ENCODE results near the gene MYLK4. TPM values are rescaled to one million over a fixed set of nuclear protein-coding genes. Genes with fewer than 3 reads are reported as not detected.

MYLK4 gene
- total RNA-seq, 4 donors from 2014 or later, result 0.33 to 0.45 (median 0.38) TPM

DNA sequence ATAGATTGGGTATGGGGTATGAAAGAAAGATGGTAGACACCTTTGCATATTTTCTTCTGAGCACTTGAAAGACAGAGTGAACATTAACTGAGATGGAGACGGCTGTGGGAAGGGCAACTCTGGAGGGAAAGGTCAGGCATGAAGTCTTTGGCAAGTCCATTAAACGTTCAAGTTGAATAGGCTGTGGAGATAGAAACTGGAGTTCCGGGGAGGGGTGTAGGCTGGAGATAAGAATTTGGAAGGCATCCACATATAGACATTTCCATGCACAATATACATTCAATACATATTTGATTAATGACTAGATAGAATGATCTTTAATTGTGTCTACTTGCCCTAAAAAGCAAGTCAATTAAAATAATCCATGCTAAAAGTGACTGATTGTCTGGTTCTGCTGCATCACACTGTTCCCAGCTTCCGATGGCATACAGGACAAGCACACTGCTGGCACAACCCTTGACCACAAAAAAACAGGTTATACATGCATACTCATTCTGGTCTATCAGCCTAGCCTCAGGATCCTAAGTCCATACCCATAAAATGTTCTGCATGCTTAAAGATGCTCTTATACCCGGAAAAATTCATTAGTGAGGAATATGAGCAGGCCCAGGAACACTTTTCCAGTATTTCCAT, 1.9 kb upstream of the MYLK4 start:
- peaks cover 0 to 16% (median 15%) of the 10 kb centered on the region in 4 donors for H3K4me1 ChIP-seq
- DNase-seq (ENCODE audit: extremely low spot score), result no peak
- 88% methylated on average over 5 of the region's 5 CpGs for WGBS
- TF ChIP-seq POLR2A (IDR thresholded peaks at IDR 0.05; ENCODE audit: low read depth) (no peak), EP300 (IDR thresholded peaks at IDR 0.05) (no peak), POLR2AphosphoS5 (IDR thresholded peaks at IDR 0.05) (no peak)
- TF ChIP-seq, protein P1, sequence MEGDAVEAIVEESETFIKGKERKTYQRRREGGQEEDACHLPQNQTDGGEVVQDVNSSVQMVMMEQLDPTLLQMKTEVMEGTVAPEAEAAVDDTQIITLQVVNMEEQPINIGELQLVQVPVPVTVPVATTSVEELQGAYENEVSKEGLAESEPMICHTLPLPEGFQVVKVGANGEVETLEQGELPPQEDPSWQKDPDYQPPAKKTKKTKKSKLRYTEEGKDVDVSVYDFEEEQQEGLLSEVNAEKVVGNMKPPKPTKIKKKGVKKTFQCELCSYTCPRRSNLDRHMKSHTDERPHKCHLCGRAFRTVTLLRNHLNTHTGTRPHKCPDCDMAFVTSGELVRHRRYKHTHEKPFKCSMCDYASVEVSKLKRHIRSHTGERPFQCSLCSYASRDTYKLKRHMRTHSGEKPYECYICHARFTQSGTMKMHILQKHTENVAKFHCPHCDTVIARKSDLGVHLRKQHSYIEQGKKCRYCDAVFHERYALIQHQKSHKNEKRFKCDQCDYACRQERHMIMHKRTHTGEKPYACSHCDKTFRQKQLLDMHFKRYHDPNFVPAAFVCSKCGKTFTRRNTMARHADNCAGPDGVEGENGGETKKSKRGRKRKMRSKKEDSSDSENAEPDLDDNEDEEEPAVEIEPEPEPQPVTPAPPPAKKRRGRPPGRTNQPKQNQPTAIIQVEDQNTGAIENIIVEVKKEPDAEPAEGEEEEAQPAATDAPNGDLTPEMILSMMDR (IDR thresholded peaks at IDR 0.05), result no peak
- H3K27me3 ChIP-seq, result no peaks in the 10 kb centered on the region
- no peak overlapping the region for H3K27ac ChIP-seq (replicated peaks in 1 of 4)
- intact Hi-C loops (cut with DNase I), result no loop called here
- no peaks in the 10 kb centered on the region for H3K9me3 ChIP-seq
- H3K4me3 ChIP-seq, result no peak overlapping the region
- H3K36me3 ChIP-seq, result no peaks in the 10 kb centered on the region

DNA sequence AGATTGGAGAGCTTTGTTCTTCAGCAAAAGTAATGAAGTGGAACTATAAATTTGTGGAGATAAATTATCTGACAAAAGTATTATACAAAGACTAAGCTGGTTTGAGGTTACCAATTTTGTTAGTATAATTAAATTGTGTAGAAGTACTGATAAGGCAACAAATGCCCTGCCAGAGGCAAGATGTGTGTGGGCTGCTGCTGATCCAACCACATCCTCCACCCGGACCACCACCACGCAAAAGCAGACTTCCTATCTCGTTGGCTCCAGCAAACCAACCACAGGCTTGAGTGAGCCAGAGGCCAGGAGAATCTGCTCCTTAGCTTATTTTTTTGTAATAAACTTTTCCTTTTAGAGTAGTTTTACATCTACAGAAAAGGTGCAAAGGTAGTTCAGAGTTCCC, 1.1 kb upstream of the MYLK4 start:
- Histone ChIP-seq H3K4me1 (peaks cover 0 to 12% (median 11%) of the 10 kb centered on the region in 4 donors), H3K9me3 (no peaks in the 10 kb centered on the region), H3K4me3 (no peak overlapping the region), H3K27ac (replicated peaks in 1 of 4) (no peak overlapping the region), H3K36me3 (no peaks in the 10 kb centered on the region), H3K27me3 (no peaks in the 10 kb centered on the region)
- TF ChIP-seq EP300 (IDR thresholded peaks at IDR 0.05), result no peak
- no peak for TF ChIP-seq POLR2AphosphoS5 (IDR thresholded peaks at IDR 0.05)
- no peak for TF ChIP-seq POLR2A (IDR thresholded peaks at IDR 0.05; ENCODE audit: low read depth)
- TF ChIP-seq, protein P1 (IDR thresholded peaks at IDR 0.05), result no peak
- 70% methylated on average over 3 of the region's 3 CpGs for WGBS
- intact Hi-C loops (cut with DNase I), result no loop called here
- DNase-seq (ENCODE audit: extremely low spot score), result no peak

DNA sequence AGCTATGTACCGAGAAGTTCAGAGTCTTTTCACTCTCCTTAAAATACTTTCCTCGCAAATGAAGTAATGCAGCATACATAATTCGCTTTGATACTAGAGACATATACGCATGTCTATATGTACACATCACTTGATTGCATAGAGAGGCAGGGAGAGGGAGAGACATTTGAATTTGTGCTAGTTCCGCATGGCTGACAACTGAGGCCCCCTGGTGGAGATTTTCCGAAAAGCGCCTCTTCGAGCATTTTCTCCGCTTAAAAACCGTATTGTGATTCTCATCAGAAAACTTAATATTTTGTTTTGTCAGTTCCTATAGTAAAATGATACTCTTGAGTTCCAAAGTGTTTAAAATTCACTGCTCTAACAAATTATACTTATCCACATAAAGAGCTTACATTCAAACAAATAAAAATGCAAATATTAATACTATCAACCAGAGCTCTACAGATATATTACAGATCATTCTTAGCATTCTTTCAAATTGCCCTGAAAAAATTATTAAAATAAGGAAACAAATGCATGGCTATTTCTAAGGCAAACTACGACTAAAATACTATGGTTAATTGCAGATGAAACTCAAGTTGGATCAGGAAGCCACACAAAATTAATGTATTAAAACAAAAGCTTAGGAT, 637 bp downstream of the MYLK4 start:
- intact Hi-C loops (cut with DNase I), result loop anchor here (10.0 kb wide), 1 partner anchor 1155 kb away; no protein-coding TSS in a partner anchor
- 8% methylated on average over 11 of the region's 11 CpGs for WGBS
- H3K9me3 ChIP-seq, result no peaks in the 10 kb centered on the region
- peaks cover 0 to 10% (median 7%) of the 10 kb centered on the region in 4 donors for H3K4me1 ChIP-seq
- no peaks in the 10 kb centered on the region for H3K27me3 ChIP-seq
- H3K36me3 ChIP-seq, result no peaks in the 10 kb centered on the region
- H3K27ac ChIP-seq (replicated peaks in 1 of 4), result no peak overlapping the region
- peak overlapping the region in 2 of 4 donors; percentile 8 to 9 for H3K4me3 ChIP-seq
- TF ChIP-seq EP300 (IDR thresholded peaks at IDR 0.05), result no peak
- TF ChIP-seq, protein P1 (IDR thresholded peaks at IDR 0.05), result peak; percentile 81 to 91 (median 81)
- no peak for DNase-seq (ENCODE audit: extremely low spot score)

DNA sequence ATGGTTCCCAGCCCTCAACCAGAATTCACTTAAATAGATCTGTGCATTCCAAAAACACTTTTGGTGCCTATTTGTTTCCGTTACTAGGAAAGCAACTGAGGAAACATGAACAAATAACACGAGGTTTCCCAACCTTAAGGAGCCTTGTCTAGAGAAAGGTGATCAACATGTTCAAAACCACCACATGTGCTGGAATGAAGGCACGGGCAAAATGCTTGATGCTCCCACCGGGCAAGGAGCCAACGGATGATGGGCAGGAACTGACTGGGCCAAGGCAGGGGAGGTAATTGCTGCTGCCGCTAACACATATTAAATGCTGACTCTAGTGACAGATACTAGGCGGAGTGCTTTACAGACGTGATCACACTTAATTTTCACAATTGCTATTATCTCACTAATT, 2.5 kb downstream of the MYLK4 start:
- 81% methylated on average over 8 of the region's 8 CpGs for WGBS
- Histone ChIP-seq H3K4me1 (peaks cover 0 to 26% (median 23%) of the 10 kb centered on the region in 4 donors), H3K27ac (replicated peaks in 1 of 4) (no peak overlapping the region), H3K36me3 (no peaks in the 10 kb centered on the region), H3K9me3 (no peaks in the 10 kb centered on the region), H3K4me3 (no peak overlapping the region), H3K27me3 (no peaks in the 10 kb centered on the region)
- TF ChIP-seq, protein P1 (IDR thresholded peaks at IDR 0.05), result no peak
- TF ChIP-seq EP300 (IDR thresholded peaks at IDR 0.05) (no peak), POLR2A (IDR thresholded peaks at IDR 0.05; ENCODE audit: low read depth) (no peak), POLR2AphosphoS5 (IDR thresholded peaks at IDR 0.05) (no peak)
- no peak for DNase-seq (ENCODE audit: extremely low spot score)
- intact Hi-C loops (cut with DNase I), result loop anchor here (10.0 kb wide), 1 partner anchor 1153 kb away; no protein-coding TSS in a partner anchor
